ENCODE data around the gene UHRF1.
"Not testable (repeated sequence)": the region's sequence is repeated elsewhere in the genome, so short reads cannot be mapped to it uniquely, and the experiment has no call there.

The UHRF1 gene

GRCh38 chr19:4974880-4975469, 65.7 kb downstream of the UHRF1 start:
- DNase-seq, result no peak

- not testable (repeated sequence) for DNase-seq
Observed at GRCh38 chr19:4975601-4976000, 66.3 kb downstream of the UHRF1 start.

- no peak for DNase-seq
Observed at GRCh38 chr19:4976401-4977298, 67.3 kb downstream of the UHRF1 start.

DNA sequence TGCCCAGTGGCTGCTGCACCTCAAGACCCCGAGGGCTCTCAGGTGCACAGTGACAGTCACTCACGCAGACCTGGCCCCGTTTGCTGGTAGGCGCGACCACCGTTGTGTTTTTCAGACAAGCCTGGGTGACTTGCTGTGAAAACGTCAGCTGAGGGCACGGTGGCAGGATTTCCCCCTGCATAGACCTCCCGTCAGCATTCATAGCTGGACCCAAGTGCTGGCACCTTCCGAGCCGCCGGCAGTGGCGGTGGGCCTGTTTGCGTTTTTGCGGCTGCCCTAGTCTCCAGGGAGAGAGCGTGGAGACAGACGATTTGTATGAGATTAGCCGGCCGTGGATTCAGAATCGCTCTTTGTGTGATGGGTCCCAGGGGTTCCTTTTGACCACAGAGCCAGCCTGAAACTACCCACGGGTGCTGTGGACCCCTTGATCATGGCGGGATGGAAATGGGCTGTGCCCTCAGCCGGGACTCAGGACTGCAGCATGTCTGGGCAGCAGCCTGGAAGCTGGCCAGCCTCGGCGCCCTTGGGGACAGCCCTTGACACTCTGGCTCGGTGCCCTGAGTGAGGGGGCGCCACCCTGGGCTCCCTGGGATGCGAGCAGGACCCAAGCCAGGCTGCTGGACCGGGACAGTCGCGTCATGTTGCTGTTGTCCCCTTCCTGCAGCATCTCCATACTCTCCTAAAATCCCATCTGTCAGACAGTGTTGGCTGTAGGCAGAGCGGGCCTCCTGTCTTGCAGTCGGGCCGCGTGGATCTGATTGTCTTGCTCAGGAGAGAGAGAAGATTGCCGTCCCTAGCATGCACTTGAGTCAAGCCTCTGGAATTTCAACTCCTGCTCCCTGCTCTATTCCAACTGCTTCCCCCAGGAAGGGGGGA, 68.2 kb downstream of the UHRF1 start:
- no peak for DNase-seq

DNA sequence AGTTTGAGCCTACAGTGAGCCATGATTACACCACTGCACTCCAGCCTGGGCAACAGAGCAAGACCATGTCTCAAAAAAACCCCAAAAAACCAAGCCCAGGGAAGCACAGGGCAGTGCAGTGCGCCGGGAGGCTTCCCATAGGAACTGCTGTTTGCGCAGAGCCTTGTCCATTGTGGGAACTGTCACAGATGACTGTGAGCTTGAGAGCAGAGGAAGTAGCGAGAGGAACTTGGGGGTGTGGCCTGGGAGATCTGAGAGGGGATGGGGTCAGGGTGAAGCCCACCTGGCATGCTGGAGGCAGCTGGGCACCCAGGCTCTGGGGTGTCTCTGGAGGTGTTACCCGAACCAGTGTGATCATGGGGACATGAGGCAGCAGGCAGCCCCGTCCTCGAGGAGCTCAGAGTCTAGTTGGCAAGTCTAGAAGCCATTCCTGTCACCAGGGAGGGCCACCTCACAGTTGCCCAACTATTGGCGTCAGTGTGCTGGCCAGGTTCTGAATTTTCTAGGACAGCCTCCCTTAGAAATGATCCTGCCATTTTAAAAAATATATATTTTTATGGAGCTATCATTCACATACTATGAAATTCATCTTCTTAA, 70.0 kb downstream of the UHRF1 start:
- no peak for DNase-seq

DNA sequence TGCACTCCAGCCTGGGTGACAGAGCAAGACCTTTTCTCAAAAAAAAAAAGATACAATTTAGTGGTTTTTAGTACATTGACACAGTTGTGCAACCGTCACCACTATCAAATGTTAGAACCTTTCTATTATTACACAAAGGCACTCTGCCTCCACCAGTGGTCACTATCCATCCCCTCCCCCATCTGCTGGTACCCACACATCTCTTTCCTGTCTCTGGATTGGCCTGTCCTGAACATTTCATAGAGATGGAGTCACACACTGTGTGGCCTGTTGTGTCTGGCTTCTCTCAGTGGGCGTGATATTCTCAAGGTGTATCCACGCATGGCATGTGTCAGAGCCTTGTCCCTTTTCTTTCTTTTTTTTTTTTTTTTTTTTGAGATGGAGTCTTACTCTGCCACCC, 70.8 kb downstream of the UHRF1 start:
- no peak for DNase-seq

- no peak for DNase-seq
Observed at GRCh38 chr19:4980838-4981680, 71.8 kb downstream of the UHRF1 start.

- no peak for DNase-seq
Observed at GRCh38 chr19:4981681-4981958, 72.3 kb downstream of the UHRF1 start.

DNA sequence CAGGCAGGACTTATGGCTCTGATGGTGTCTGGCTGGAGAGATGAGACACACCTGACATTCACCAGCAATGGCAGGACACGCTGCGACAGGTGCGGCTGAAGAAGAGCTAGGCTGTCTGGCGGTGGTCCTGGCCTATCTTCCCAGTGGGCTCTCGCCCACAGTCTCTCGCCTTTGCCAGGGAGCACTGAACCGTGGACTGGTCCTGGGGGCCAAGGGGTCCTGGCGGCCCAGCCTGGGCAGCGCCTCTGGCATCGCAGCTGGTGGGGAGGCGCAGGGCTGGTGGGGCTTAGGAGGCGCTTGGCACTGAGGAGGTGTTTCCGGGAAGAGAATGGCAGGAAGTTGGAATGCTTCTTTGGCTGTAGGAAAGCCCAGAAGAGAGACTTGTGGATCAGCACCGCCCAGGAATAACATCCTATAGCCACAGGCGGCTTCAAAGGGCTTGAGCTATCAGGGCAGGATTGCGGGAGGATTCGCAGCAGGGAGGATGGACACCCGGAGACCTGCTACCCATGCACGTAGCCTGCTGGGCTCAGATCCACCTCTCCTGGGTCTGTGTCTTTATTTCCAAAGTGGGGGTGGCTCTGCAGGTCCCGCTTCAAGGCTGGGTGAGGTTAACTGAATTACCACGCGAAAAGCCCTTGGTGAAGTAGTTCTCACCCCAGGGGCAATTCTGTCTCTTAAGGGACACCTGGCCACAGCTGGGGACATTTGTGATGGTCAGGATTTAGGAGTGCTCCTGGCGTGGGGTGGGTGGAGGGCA, 74.2 kb downstream of the UHRF1 start:
- no peak for DNase-seq

- no peak for DNase-seq
Observed at GRCh38 chr19:4984106-4984380, 74.7 kb downstream of the UHRF1 start.

- DNase-seq, result no peak
Observed at GRCh38 chr19:4984438-4984990, 75.2 kb downstream of the UHRF1 start.

DNA sequence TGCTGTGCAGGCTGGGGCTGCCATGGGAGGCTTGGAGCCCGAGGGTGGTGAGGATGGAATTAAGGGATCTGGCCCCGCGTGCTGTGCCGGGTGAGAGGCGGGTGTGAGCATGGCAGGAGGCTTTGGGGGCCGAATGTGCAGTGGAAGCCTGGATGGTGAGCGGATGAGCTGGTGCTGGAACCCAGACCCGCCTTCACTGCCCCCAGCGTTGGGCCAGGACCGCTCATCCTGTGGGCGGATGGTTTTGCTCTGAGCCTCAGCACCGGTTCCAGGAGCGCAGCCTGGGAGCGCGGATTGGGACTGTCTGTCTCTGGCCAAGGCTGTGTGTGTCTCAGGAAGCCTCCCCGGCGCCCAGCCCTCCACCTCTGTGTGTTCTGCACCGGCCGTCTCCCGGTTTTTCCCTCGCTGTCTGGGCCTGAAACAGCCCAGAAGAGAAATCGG, 76.3 kb downstream of the UHRF1 start:
- DNase-seq, result no peak

GRCh38 chr19:4986056-4986455, 76.8 kb downstream of the UHRF1 start:
- DNase-seq, result no peak

DNA sequence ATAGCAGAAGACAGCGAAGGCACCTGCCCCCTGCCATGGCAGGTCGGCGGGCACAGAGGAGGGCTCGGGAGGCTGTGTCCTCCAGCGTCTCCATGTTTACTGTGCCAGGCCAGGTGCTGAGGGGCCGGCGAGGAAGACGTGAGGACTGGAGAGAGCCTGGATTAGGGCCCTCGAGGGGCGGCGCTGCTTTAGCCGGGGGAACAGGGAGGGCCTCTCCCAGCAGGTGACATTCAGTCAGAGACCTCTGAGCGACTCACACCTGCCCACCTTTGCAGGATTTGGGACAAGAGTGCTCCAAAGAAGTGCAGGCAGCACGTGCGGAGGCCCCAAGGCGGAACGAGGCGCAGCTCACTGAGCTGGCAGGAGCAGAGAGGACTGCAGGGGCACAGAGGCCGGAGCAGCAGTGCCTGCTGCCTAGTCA, 77.2 kb downstream of the UHRF1 start:
- no peak for DNase-seq

DNA sequence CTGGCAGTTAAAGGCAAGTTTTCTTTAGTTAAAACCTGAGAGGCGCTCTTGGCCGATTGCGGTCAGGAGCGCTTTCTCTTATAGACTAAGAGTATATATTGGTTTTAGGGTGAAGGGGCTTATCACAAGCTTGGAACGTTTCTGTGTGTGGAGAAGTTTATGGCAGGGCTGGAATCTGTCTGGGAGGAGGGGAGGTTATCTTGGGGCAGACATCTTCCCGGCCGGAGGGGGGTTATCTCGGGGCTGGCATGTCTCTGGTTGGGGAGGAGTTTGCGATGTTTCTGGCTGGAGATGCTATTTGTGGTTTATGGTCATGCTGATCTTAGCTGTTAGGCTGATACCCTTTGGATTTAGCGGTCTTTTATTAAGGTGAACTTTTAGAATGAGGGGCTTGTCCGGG, 78.0 kb downstream of the UHRF1 start:
- DNase-seq, result no peak

- DNase-seq, result no peak
Observed at GRCh38 chr19:4987692-4988370, 78.5 kb downstream of the UHRF1 start.

GRCh38 chr19:4988770-4989251, 79.5 kb downstream of the UHRF1 start:
- no peak for DNase-seq

DNA sequence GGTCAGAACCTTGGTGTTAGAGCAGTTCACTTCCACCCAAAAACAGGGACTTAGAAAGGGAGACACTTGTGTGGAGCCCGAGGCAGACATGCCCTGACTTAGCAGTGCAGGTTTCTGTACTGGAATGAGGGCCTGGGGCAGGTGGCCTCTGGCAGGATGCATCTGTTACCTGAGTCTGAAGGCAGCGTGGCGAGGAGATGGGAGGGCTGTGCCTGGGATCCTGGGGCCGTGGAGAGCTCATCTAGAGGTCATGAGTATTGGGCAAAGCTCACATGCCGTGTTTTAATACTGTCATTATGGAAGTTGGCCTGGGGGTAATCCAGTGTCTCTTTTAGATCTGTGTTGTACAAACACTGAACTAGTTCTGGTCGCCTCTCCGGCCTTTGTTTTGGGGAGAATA, 81.0 kb downstream of the UHRF1 start:
- no peak for DNase-seq

DNA sequence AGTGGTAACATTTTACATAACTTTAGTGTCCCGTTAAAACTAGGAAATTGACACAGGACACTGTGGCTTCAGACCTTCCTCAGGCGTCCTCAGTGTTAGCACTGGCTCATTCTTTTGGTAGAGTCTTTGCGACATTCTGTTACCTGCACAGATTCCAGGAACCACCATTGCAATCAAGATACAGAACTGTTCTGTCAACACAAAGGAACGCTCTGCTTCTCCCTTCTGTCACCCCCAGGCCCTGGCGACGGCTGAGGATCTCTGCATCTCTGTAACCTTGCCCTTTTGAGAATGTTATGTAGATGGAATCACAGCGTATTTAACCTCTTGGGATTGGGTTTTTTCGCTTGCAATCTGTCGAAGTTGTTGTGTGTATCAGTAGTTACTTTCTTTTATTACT, 82.2 kb downstream of the UHRF1 start:
- no peak for DNase-seq

- no peak for DNase-seq
Observed at GRCh38 chr19:4991996-4992698, 82.8 kb downstream of the UHRF1 start.
